Superior temporal gyrus (tissue), 1 donor: ENCODE results near the gene FAT1.
A peak's percentile ranks its signal among the peaks of the same experiment; 100 is the strongest.

Experiments
- DNase-seq: peaks from one replicate; pipeline ENCODE4 v3.0.0-alpha.2; 2016; ENCODE audit errors: extremely low spot score

FAT1 gene

GRCh38 chr4:186621959-186622553 is 101.6 kb downstream of the FAT1 start:
- no peak for DNase-seq

GRCh38 chr4:186619088-186619487 is 104.6 kb downstream of the FAT1 start:
- no peak for DNase-seq

DNA sequence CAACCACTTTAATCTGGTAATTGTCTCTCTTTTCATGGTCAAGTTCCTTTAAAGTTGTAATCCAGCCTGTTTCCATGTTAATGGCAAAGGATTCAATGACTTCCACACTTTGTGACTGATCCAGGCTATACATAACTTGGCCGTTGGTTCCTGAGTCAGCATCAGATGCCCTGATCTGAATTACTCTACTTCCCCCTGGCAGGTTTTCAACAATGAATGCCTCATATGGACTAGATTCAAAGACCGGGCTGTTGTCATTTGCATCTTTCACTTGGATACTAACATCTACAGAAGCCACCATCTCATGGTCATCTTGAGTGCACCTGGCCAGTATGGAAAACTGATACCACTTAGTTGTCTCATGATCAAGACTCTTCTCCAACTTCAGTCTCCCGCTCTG is 105.7 kb downstream of the FAT1 start:
- DNase-seq: no peak

- no peak for DNase-seq
Measured at GRCh38 chr4:186607490-186607889, 116.2 kb downstream of the FAT1 start.

GRCh38 chr4:186606591-186606992 is 117.1 kb downstream of the FAT1 start:
- no peak for DNase-seq

DNA sequence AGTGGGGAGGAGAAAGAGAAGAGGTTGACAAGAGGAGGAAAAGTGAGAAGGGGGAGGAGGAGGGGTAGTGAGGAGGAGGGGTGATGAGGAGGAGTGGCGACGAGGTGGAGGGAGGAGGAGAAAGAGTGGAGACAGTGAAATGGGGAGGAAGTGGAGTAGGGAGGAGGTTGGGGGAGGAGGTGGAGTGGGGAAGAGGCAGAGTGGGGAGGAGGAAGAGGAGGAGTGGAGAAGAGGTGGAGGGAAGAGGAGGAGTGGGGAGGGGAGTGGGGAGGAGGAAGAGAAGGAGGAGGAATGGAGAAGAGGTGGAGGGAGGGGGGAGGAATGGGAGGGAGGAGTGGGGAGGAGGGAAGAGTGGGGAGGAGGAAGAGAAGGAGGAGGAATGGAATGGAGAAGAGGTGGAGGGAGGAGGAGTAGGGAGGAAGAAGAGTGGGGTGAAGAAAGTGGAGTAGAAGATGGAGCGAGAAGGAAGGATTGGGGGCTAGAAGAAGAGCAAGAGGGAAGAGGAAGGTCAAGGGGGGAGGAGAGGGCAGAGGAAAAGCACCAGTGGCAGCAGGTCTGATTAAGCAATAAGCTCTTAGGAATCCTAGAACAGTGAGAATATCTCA is 118.3 kb downstream of the FAT1 start:
- no peak for DNase-seq

- no peak for DNase-seq
Measured at GRCh38 chr4:186604124-186604807, 119.4 kb downstream of the FAT1 start.

- DNase-seq: no peak
Measured at GRCh38 chr4:186602978-186603377, 120.7 kb downstream of the FAT1 start.

DNA sequence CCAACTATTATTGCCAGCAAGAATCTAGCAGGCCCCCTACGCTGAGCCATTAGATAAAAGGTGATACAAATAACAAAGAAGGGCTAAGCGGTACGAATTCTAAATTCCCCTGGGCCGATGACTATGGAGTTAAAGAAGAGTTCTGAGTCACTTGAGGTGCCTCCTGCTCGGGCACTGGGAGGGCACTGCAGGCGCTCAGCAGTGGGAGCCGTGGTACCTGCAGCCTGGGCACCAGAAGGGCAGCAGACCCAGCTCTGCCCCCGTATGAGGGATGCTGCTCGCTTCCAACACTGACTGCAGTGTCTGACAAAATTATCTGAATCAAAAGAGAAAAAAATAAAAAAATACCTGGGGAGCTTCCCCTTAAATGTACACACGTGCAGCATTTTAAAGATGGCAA is 124.2 kb downstream of the FAT1 start:
- no peak for DNase-seq

DNA sequence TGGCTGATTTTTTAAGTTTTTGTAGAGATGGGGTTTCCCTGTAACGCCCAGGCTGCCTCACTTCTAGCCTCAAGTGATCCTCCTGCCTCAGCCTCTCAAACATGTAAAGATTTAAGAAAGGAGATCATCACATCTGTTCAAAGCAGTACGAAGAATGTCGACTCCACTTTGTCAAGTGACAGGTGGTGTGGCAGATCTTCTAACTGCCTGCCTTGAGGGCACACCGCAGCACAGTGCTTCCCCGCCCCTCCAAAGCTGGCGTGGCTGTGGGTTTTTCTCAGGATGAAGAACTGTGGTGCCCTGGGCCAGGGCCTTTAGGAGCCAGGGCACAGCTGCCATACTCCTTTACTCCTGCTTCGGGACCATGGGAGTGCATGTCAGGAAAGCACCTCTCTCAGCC is 125.0 kb downstream of the FAT1 start:
- no peak for DNase-seq

DNA sequence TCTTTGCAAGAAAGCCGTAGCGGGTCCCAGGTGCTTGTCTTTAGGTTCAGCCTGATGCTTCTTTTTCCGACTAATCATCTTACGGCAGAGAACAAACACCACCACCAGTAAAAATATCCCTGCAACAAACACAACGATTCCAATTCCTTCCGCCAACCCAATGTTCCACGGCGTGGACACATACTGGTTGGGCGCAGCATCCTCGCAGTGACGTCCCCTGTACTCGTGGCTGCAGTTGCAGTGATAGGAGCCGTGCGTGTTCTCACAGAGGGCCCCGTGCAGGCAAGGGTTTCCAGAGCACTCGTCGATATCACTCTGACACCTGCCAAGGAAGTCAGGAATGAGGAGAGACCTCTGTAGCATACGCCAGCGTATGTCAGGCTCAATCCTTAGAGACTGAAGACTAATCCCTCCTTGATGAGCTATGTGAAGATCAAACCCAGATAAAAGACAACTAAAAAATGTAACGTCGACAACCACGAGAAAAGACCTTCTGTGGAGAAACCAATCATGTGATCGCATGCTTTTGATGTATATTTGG is 126.7 kb downstream of the FAT1 start:
- DNase-seq: no peak

DNA sequence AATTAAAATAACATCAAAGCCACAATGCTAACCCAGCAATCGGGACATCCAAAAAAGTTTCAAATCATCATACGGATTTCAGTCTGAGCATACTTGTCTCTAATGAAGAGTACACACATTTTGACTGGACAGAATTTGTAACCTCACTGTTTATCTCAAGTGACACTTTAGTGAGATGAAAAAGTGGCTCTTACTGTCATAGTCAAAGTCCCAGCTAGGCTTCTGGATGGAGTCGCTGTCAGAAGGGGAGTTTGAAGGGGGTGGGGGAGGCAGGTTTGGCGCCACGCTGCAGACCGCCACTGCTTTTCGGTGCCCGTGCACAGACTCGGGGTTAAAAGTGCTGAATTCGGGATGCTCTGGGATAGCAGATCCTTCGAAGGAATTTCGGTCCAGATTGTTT is 127.3 kb downstream of the FAT1 start:
- no peak for DNase-seq

DNA sequence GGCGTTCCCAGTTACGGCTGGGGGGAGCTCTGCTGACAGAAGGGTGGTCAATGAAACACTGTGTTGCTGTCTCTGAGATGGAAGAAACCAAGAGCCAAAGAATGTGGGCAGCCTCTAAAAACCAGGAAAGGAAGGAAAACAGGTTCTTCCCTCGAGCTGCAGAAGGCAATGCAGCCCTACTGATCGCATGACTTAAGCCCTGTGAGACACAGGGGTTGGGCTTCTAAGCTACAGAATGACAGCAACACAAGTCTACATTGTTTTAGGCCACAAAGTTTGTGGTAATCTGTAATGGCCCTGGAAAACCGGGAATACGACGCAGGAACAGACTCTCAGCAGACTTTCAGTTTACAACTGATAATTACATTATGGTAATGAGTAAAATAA is 130.1 kb downstream of the FAT1 start:
- no peak for DNase-seq

DNA sequence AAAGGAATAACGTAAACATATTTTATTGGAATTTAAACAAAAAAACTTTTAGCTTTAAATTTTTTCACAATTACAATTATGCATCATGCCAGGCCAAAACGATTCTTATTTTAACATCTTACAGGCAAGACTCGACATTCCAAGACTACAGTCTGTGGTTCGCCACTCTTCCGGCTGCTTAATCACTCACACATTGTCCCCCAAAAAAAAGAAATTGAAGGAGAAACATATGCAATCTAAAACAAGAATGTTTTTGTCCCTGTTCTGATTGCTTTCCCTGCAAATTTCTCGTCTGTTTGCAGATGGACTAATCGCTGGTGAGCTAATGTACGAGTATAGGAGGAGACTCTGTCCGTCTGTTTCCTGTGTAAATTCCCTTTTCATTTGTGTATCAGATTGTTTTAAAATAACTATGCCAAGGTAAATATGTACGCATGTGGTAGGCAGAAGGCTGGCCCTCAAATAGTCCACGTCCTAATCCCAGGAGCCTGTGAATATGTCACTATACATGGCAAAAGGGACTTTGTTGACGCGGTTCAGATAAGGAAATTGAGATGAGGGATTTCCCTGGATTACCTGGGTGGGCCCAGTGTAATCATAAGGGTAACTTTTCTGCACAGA is 130.6 kb downstream of the FAT1 start:
- DNase-seq: no peak

GRCh38 chr4:186592445-186592844 is 131.2 kb downstream of the FAT1 start:
- DNase-seq: no peak

- no peak for DNase-seq
Measured at GRCh38 chr4:186591651-186592050, 132.0 kb downstream of the FAT1 start.

DNA sequence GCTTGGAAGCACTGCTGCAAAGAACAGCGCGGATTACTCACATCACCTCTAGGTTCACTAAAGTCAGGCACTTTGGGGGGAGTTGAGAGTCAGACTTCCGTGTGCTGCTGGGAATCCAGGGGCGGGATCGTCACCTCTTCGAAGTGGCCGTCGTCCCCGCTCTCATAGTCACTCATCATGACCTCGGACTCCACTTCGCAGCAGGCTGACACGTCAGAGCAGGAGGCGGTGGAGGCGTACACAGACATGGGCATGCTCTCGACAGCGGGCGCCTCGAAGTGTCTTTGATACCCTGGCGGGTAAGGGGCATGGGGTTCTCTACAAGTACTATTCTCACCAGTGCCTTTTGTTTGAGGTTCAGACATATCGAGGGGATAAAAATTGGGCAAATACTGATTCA is 135.2 kb downstream of the FAT1 start:
- no peak for DNase-seq

DNA sequence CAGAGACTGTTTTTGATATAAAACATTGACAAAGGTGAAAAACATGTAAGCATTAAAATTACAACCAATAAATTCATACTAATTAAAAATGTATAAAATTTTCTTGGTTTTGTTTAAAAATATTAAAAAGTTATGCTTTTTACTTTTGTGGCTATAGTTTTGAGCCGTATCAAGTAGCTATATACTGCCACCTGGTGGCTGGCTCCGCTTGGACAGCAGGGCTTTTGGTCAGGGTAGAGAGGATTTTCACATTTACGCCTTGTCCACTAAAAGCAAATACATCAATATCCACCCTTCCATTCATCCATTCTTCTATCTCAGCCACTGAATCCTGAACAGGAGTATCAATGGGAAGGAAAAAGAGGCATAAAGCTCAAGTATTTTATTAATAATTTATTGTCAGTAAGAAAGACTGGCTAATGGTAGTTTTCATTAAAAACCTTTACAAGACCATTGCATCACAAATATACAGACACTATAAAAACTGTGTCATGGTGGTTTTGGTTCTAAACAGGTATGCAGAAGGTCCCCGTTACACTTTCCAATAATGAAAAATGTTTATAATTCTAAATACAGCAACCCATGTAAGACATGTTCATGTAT is 136.1 kb downstream of the FAT1 start:
- peak; percentile 85 for DNase-seq

DNA sequence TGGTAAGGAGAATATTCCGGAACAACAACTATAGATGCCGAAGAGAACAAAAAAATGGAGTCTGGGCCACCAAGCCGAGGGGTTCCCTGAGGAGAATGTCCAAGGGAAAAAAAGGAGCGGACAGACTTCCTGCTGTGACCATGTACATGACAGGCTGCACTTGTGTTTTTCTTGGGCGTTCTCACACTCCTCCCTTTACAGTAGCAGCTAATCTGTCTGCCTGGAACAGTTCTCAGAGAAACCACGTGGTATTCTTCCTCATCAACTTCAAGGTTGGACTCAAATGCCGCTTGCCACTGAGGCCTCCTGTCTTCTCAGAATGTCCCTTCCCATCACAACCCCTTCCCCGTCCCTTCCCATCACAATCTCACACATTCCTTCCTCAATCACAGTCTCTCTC is 137.5 kb downstream of the FAT1 start:
- DNase-seq: no peak

DNA sequence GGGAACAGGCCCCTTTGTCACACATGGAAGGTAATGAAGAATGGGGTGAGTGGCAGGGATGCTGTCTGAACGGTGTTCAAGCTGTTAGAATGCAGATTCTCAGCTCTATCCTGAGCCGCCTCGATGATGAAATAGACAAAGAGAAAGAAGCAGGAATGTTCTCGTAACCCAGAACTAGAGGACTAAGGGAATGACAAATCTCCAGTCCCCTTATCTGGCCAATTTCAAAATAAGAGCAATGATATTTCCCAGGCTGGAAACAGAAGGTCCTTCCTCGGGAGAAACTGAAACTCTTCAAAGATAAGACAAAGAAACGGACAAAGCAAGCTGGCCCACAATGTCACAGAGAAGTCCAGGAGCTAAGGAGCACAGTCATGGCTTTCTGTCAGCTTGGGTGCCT is 138.7 kb downstream of the FAT1 start:
- DNase-seq: no peak

DNA sequence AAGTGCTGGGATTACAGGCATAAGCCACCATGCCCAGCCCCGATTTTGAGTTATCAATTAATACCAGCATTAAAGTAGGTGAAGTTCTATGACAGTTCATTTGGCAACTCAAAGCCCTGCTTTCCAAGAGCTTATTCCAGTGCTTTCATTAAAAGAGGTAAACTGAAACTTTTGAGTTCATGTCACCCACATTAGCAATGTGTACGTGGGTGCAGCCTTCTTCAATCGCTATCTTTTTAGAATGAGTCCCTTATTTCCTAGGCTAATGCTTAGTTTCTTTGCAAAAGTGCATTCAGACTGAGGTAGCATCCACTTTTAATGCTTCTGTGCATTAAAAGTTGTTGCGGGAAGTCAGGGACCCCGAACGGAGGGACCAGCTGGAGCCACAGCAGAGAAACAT is 142.2 kb downstream of the FAT1 start:
- DNase-seq: no peak

GRCh38 chr4:186580669-186581068 is 143.0 kb downstream of the FAT1 start:
- DNase-seq: no peak
